ENCODE results near the gene SRGAP3. TPM values are rescaled to one million over a fixed set of nuclear protein-coding genes. Genes with fewer than 3 reads are reported as not detected.

Gene SRGAP3
- total RNA-seq, 2 experiments from 2014 or later, result 2.2 to 3.5 TPM

DNA sequence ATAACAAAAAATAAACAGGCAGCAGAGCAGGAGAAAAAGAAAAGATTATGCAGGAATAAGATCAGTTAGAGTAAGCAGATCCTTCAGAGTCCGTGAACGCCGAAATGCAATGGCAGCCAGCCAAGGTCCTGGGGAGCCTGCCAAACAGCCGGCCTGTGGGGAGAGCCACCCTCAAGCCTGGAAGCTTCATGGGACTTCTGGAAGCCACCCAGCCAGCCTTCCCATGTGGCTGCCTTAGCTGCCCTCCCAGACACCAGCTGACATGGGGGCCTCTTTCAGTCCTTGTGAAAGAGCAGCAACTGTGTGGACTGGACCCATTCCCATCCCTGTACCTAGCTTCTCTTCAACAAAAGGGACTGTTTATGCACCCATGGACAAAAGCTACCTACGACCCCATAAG, 221.3 kb downstream of the SRGAP3 start:
- Mint-ChIP-seq H3K4me3 (no peak overlapping the region), H3K9me3 (no peaks in the 10 kb centered on the region), H3K4me1 (ENCODE audit: low read depth) (no peaks in the 10 kb centered on the region), H3K36me3 (no peaks in the 10 kb centered on the region), H3K27ac (no peak overlapping the region), H3K27me3 (no peaks in the 10 kb centered on the region)
- DNase-seq, result no peak
- ChIA-PET POLR2A (no interaction called here), CTCF (no interaction called here)
- intact Hi-C loops (cut with micrococcal nuclease), result no loop called here

- no peaks in the 10 kb centered on the region for H3K36me3 Mint-ChIP-seq
Measured at GRCh38 chr3:9026320-9027045, 223.0 kb downstream of the SRGAP3 start.

GRCh38 chr3:9024341-9024740, 225.1 kb downstream of the SRGAP3 start:
- intact Hi-C loops (cut with micrococcal nuclease), result no loop called here
- no peak overlapping the region for H3K27ac Mint-ChIP-seq
- H3K27me3 Mint-ChIP-seq, result no peaks in the 10 kb centered on the region
- no peaks in the 10 kb centered on the region for H3K4me1 Mint-ChIP-seq (ENCODE audit: low read depth)
- no peak for DNase-seq
- CTCF ChIA-PET, result no interaction called here
- H3K36me3 Mint-ChIP-seq, result no peaks in the 10 kb centered on the region
- POLR2A ChIA-PET, result no interaction called here
- H3K4me3 Mint-ChIP-seq, result no peak overlapping the region
- H3K9me3 Mint-ChIP-seq, result no peaks in the 10 kb centered on the region

More at GRCh38 chr3:9026320-9027045, 223.0 kb downstream of the SRGAP3 start:
- no peak for DNase-seq
- no peak overlapping the region for H3K4me3 Mint-ChIP-seq
- no peaks in the 10 kb centered on the region for H3K9me3 Mint-ChIP-seq
- no peak overlapping the region for H3K27ac Mint-ChIP-seq
- ChIA-PET POLR2A (no interaction called here), CTCF (interaction anchor here (2.4 kb wide), 1 partner anchor 39 kb away, joined by 7 read pairs; no protein-coding TSS in a partner anchor)
- H3K4me1 Mint-ChIP-seq (ENCODE audit: low read depth), result no peaks in the 10 kb centered on the region
- intact Hi-C loops (cut with micrococcal nuclease), result no loop called here
- no peaks in the 10 kb centered on the region for H3K27me3 Mint-ChIP-seq

DNA sequence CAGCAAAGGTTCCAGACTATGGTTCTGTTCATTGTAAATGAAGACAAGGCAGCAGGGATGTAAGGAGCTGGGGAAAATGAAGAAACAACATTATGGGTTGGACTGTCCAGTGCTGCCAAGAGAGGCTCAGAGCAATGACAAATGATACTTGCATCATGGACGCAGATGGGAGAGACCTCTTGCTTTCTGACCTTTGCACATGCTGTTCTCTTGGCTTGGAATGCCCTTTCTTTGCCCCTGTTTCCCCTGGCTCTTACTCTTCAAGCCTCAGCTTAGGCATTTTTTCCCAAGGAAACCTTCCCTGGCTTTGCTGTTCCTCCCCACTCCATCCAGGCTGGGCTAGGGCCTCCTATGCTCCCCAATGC, 226.2 kb downstream of the SRGAP3 start:
- Mint-ChIP-seq H3K27me3 (no peaks in the 10 kb centered on the region), H3K9me3 (no peaks in the 10 kb centered on the region), H3K36me3 (no peaks in the 10 kb centered on the region), H3K4me1 (ENCODE audit: low read depth) (no peaks in the 10 kb centered on the region), H3K4me3 (no peak overlapping the region), H3K27ac (no peak overlapping the region)
- intact Hi-C loops (cut with micrococcal nuclease), result no loop called here
- DNase-seq, result no peak
- CTCF ChIA-PET, result no interaction called here
- POLR2A ChIA-PET, result no interaction called here

DNA sequence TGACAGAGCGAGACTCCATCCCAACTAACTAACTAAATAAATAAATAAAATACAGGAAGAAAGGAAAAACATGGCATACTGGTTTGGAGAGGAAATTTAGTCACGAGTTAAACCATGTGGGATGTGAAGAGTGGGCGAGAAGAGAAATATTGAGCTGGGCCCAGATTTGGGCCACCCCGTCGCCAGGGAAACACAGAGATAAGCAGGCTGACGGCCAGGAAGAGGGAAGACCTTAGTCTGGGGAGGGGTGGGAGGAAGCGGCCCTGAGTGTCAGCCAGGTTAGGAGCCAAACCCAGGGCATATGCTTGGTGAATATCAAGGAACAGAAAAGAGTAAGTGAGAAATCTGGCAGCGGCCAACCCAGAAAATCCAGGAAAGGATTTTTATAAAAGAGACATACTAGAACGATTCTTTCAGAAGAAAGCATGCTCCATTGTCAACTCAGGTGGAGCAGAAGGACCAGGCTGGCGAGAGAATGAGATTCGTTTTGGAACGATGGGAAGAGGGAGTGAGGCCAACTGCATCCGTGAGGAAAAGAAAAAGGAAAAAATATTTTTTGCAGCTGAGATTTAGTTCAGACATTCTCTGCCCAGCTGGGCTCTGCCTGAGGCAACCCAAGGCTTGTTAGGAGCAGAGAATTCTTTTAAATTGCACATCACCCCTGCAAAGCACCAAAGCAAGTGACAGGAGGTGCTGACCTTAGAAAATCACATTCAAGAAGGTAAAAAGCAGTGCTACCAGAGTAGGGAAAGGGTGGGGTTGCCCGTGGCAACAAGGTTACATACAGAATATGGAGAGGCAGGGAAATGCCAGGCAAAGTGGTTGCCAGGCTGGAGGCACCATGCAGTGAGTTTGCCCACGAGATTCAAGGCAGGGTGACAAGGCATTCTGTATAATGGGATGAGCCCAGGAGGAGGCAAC, 226.9 kb downstream of the SRGAP3 start:
- Mint-ChIP-seq H3K27me3 (no peaks in the 10 kb centered on the region), H3K4me3 (no peak overlapping the region), H3K27ac (no peak overlapping the region), H3K4me1 (ENCODE audit: low read depth) (no peaks in the 10 kb centered on the region), H3K9me3 (no peaks in the 10 kb centered on the region), H3K36me3 (no peaks in the 10 kb centered on the region)
- intact Hi-C loops (cut with micrococcal nuclease), result no loop called here
- ChIA-PET POLR2A (no interaction called here), CTCF (no interaction called here)
- no peak for DNase-seq

GRCh38 chr3:9021271-9022009, 228.0 kb downstream of the SRGAP3 start:
- no peak for DNase-seq
- H3K4me1 Mint-ChIP-seq (ENCODE audit: low read depth), result no peaks in the 10 kb centered on the region
- H3K9me3 Mint-ChIP-seq, result no peaks in the 10 kb centered on the region
- ChIA-PET CTCF (interaction anchor here (1.4 kb wide), 1 partner anchor 32 kb away, joined by 3 read pairs; no protein-coding TSS in a partner anchor), POLR2A (no interaction called here)
- intact Hi-C loops (cut with micrococcal nuclease), result no loop called here
- no peak overlapping the region for H3K27ac Mint-ChIP-seq
- no peaks in the 10 kb centered on the region for H3K27me3 Mint-ChIP-seq
- H3K4me3 Mint-ChIP-seq, result no peak overlapping the region
- H3K36me3 Mint-ChIP-seq, result no peaks in the 10 kb centered on the region

DNA sequence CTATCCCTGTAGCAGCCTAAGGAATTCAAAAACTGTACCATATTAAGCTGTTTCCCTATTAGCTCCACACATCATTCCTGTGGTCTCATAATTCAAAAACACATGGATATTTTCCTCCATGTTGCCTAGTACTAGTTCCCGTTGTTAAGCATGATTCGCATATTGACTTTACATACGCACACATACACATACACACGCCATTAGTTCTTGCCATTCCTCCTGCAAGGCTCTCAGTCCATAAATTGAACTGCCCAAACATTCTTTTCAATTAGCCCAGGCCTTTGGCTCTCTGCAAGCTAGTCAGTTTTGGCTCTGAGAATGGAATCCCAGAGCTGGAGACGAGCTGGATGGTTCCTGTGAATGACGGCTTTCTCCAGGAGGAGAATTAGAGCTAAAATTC, 229.0 kb downstream of the SRGAP3 start:
- no peak for DNase-seq
- CTCF ChIA-PET, result interaction anchor here (1.4 kb wide), 1 partner anchor 31 kb away, joined by 3 read pairs; no protein-coding TSS in a partner anchor
- H3K4me1 Mint-ChIP-seq (ENCODE audit: low read depth), result no peaks in the 10 kb centered on the region
- H3K36me3 Mint-ChIP-seq, result no peaks in the 10 kb centered on the region
- no peak overlapping the region for H3K27ac Mint-ChIP-seq
- no peaks in the 10 kb centered on the region for H3K27me3 Mint-ChIP-seq
- H3K4me3 Mint-ChIP-seq, result no peak overlapping the region
- intact Hi-C loops (cut with micrococcal nuclease), result no loop called here
- no peaks in the 10 kb centered on the region for H3K9me3 Mint-ChIP-seq
- POLR2A ChIA-PET, result no interaction called here

DNA sequence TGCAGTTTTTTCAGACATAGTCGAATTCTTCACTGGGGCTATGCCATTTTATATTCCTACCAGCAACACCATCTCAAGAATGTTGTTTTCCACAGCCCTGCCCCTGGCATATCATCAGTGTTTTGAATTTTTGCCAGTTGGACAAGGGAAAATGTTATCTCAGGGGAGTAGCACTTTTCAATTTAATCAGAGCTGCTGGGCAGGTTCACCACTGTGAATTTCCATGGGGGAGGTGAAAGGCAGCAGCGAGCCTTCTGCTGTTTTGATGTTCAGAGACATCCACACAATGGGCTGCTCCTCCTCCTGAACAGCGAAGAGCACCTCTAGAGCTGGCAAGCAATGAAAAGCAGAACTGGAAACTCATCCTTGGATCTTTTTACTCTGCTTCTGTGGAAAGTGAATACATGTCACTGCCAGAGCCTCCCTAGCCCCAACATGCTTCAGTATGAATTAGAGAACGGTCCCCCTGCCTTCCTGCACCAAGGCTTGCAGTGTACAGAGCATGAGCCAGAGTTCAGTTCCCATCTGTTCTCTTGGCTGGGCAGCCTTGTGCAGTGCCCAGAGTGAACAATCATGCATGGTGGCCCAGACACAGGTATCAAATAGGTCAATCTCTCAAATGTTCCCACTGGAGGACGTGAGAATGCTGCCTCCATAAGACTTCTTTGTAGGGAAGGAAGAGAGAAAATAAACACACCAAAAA, 230.0 kb downstream of the SRGAP3 start:
- Mint-ChIP-seq H3K4me3 (no peak overlapping the region), H3K27me3 (no peaks in the 10 kb centered on the region), H3K36me3 (no peaks in the 10 kb centered on the region), H3K9me3 (no peaks in the 10 kb centered on the region), H3K27ac (no peak overlapping the region), H3K4me1 (ENCODE audit: low read depth) (no peaks in the 10 kb centered on the region)
- POLR2A ChIA-PET, result no interaction called here
- intact Hi-C loops (cut with micrococcal nuclease), result no loop called here
- no peak for DNase-seq
- CTCF ChIA-PET, result no interaction called here

DNA sequence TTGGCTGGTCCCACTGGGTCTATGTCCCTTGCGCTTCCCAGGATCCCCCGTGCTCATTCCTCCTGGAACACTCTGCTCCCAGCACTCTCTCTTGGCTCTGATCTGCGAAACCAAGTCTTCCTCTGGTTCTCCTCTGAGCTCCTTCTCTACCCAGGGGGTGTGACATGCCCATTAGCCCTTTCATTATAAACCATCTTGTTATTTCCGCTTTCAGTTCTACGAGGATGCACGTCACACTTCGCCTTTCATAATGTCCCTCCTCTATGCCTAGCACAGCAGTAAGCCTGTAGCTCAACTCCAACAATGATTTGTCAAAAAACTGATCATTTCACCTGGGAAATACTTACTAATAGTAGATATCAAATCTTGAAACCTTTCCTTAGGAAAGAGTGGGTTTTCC, 234.2 kb downstream of the SRGAP3 start:
- DNase-seq, result no peak
- Mint-ChIP-seq H3K27me3 (no peaks in the 10 kb centered on the region), H3K36me3 (no peaks in the 10 kb centered on the region), H3K4me1 (ENCODE audit: low read depth) (peaks cover 12% of the 10 kb centered on the region), H3K4me3 (no peak overlapping the region), H3K27ac (no peak overlapping the region), H3K9me3 (no peaks in the 10 kb centered on the region)
- POLR2A ChIA-PET, result no interaction called here
- CTCF ChIA-PET, result interaction anchor here (4.0 kb wide), 1 partner anchor 28 kb away, joined by 20 read pairs; no protein-coding TSS in a partner anchor
- intact Hi-C loops (cut with micrococcal nuclease), result no loop called here

GRCh38 chr3:9013782-9014563, 235.5 kb downstream of the SRGAP3 start:
- intact Hi-C loops (cut with micrococcal nuclease), result no loop called here
- H3K27ac Mint-ChIP-seq, result no peak overlapping the region
- no peak for DNase-seq
- ChIA-PET POLR2A (no interaction called here), CTCF (interaction anchor here (0.6 to 4.0 kb wide), 3 partner anchors 27 to 288 kb away, joined by 3 to 20 read pairs (median 3); no protein-coding TSS in a partner anchor)
- H3K36me3 Mint-ChIP-seq, result no peaks in the 10 kb centered on the region
- H3K4me1 Mint-ChIP-seq (ENCODE audit: low read depth), result peaks cover 12% of the 10 kb centered on the region
- no peaks in the 10 kb centered on the region for H3K9me3 Mint-ChIP-seq
- H3K4me3 Mint-ChIP-seq, result no peak overlapping the region
- no peaks in the 10 kb centered on the region for H3K27me3 Mint-ChIP-seq

DNA sequence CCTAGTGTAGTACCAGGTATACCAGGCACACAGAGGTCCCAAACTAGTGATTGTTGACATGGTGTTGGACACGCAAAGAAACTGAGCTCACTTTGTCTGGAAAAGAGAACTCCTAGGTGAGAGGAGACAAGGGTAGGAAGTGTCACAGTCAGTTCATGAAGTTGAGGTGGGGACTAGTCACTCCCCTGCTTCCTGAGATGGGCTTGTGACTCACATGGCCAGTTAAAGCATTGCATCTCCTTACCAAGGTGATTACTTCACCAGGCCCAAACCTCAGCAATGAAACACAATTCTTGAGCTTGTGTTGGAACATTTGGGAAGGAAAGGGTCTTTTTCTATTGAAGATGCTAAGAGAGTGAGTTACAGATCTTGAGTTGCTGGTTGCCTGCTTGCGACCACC, 236.9 kb downstream of the SRGAP3 start:
- H3K27ac Mint-ChIP-seq, result no peak overlapping the region
- POLR2A ChIA-PET, result no interaction called here

More for the DNA sequence above, 236.9 kb downstream of the SRGAP3 start:
- CTCF ChIA-PET, result interaction anchor here (4.0 kb wide), 1 partner anchor 26 kb away, joined by 20 read pairs; no protein-coding TSS in a partner anchor
- H3K36me3 Mint-ChIP-seq, result no peaks in the 10 kb centered on the region
- no peaks in the 10 kb centered on the region for H3K27me3 Mint-ChIP-seq
- no peak overlapping the region for H3K4me3 Mint-ChIP-seq
- intact Hi-C loops (cut with micrococcal nuclease), result no loop called here
- H3K9me3 Mint-ChIP-seq, result no peaks in the 10 kb centered on the region
- peaks cover 12% of the 10 kb centered on the region for H3K4me1 Mint-ChIP-seq (ENCODE audit: low read depth)
- DNase-seq, result no peak
